H9 (cell line): ENCODE data around the gene TLN1. TPM values are rescaled to one million over a fixed set of nuclear protein-coding genes. Genes with fewer than 3 reads are reported as not detected.

Experiments
- DNase-seq: peaks from one replicate; pipeline ENCODE4 v3.0.0-alpha.2; 2017
- H2AFZ ChIP-seq: one replicate; pipeline ENCODE4 v1.6.1; 2013; ENCODE audit warnings: mild to moderate bottlenecking, low read length, control low read depth, moderate library complexity
- H2AK5ac ChIP-seq: 2 replicates; pipeline ENCODE4 v1.6.1; 2013; ENCODE audit warnings: low read length, control low read depth, mixed read lengths; ENCODE audit not compliant: insufficient read length
- H2BK120ac ChIP-seq: one replicate; pipeline ENCODE4 v1.6.1; 2013; ENCODE audit warnings: low read depth, mild to moderate bottlenecking, low read length, control low read depth, inconsistent platforms; ENCODE audit not compliant: poor library complexity, severe bottlenecking
- H2BK12ac ChIP-seq: 2 replicates; pipeline ENCODE4 v1.6.1; 2013; ENCODE audit warnings: low read length, control low read depth, mixed read lengths, low read depth; ENCODE audit not compliant: insufficient read length
- H2BK15ac ChIP-seq: 2 replicates; pipeline ENCODE4 v1.6.1; 2013; ENCODE audit warnings: low read depth, low read length, control low read depth
- H2BK20ac ChIP-seq: one replicate; pipeline ENCODE4 v1.6.1; 2013; ENCODE audit warnings: low read depth, mild to moderate bottlenecking, low read length, control low read depth, inconsistent platforms; ENCODE audit not compliant: poor library complexity, severe bottlenecking
- H2BK5ac ChIP-seq: 2 replicates; pipeline ENCODE4 v1.6.1; 2013; ENCODE audit warnings: low read length, control low read depth, mixed read lengths; ENCODE audit not compliant: insufficient read length
- H3K14ac ChIP-seq: 2 replicates; pipeline ENCODE4 v1.6.1; 2013; ENCODE audit warnings: low read length, control low read depth; ENCODE audit not compliant: insufficient read depth
- H3K18ac ChIP-seq: 2 replicates; pipeline ENCODE4 v1.6.1; 2013; ENCODE audit warnings: low read depth, mild to moderate bottlenecking, mixed read lengths, low read length, control low read depth; ENCODE audit not compliant: insufficient read length
- H3K23ac ChIP-seq: 2 replicates; pipeline ENCODE4 v1.6.1; 2013; ENCODE audit warnings: low read length, control low read depth, mixed read lengths, low read depth; ENCODE audit not compliant: insufficient read length
- H3K23me2 ChIP-seq: 2 replicates; pipeline ENCODE4 v1.6.1; 2013; ENCODE audit warnings: low read depth, mild to moderate bottlenecking, mixed read lengths, low read length, control low read depth; ENCODE audit not compliant: insufficient read length, poor library complexity, severe bottlenecking
- H3K27ac ChIP-seq: 2 replicates; pipeline ENCODE4 v1.5.1; 2013; ENCODE audit warnings: low read length, control low read depth, mixed read lengths, low read depth; ENCODE audit not compliant: insufficient read length
- H3K27me3 ChIP-seq: 2 replicates; pipeline ENCODE4 v1.6.1; 2013; ENCODE audit warnings: low read length, control low read depth, inconsistent platforms; ENCODE audit not compliant: insufficient read depth
- H3K4ac ChIP-seq: 2 replicates; pipeline ENCODE4 v1.6.1; 2013; ENCODE audit warnings: low read depth, mild to moderate bottlenecking, control low read depth, inconsistent platforms, low read length, moderate library complexity
- H3K4me1 ChIP-seq: 2 replicates; pipeline ENCODE4 v1.6.1; 2013; ENCODE audit warnings: low read length, control low read depth, inconsistent platforms; ENCODE audit not compliant: insufficient read depth
- H3K4me2 ChIP-seq: 2 replicates; pipeline ENCODE4 v1.6.1; 2013; ENCODE audit warnings: low read length, control low read depth, mixed read lengths; ENCODE audit not compliant: insufficient read length, insufficient read depth
- H3K56ac ChIP-seq: 2 replicates; pipeline ENCODE4 v1.6.1; 2013; ENCODE audit warnings: low read depth, mild to moderate bottlenecking, mixed read lengths, low read length, control low read depth; ENCODE audit not compliant: insufficient read length
- H3K79me1 ChIP-seq: 2 replicates; pipeline ENCODE4 v1.6.1; 2013; ENCODE audit warnings: low read depth, mild to moderate bottlenecking, moderate library complexity, low read length, control low read depth, inconsistent platforms; ENCODE audit not compliant: insufficient read depth, poor library complexity, severe bottlenecking
- H3K79me2 ChIP-seq: 2 replicates; pipeline ENCODE4 v1.6.1; 2013; ENCODE audit warnings: low read length, control low read depth, inconsistent platforms; ENCODE audit not compliant: insufficient read depth
- H3K9ac ChIP-seq: 2 replicates; pipeline ENCODE4 v1.6.1; 2013; ENCODE audit warnings: low read length, control low read depth, mixed read lengths; ENCODE audit not compliant: insufficient read length; ENCODE audit errors: extremely low read depth
- H3K9me3 ChIP-seq: one replicate; pipeline ENCODE4 v1.6.1; 2013; ENCODE audit warnings: low read depth, low read length, inconsistent platforms; ENCODE audit not compliant: control insufficient read depth
- H3T11ph ChIP-seq: one replicate; pipeline ENCODE4 v1.6.1; 2013; ENCODE audit warnings: mild to moderate bottlenecking, low read length, control low read depth, inconsistent platforms
- H4K20me1 ChIP-seq: one replicate; pipeline ENCODE4 v1.6.1; 2013; ENCODE audit not compliant: control insufficient read depth, insufficient read length, insufficient read depth
- H4K5ac ChIP-seq: 2 replicates; pipeline ENCODE4 v1.6.1; 2013; ENCODE audit warnings: low read depth, mild to moderate bottlenecking, mixed read lengths, low read length, control low read depth; ENCODE audit not compliant: insufficient read length
- H4K8ac ChIP-seq: replicated peaks from 2 replicates; pipeline ENCODE4 v1.6.1; 2013; ENCODE audit warnings: low read length, control low read depth, mixed read lengths, low read depth; ENCODE audit not compliant: insufficient read length
- H4K91ac ChIP-seq: 2 replicates; pipeline ENCODE4 v1.6.1; 2013; ENCODE audit warnings: low read depth, mild to moderate bottlenecking, moderate library complexity, mixed read lengths, low read length, control low read depth; ENCODE audit not compliant: insufficient read length
- H3K27ac Mint-ChIP-seq, 3 experiments: 2 replicates in 2 of 3; 3 replicates in 1 of 3; pipeline ENCODE4 v1.8.0; 2020 to 2021; ENCODE audit warnings: mixed read lengths in 3 of 3, mild to moderate bottlenecking in 1 of 3, moderate library complexity in 1 of 3
- H3K27me3 Mint-ChIP-seq: 2 replicates; pipeline ENCODE4 v1.8.0; 2021; ENCODE audit warnings: low read depth, mild to moderate bottlenecking, moderate library complexity, mixed read lengths
- H3K36me3 Mint-ChIP-seq, 3 experiments: 2 replicates in 2 of 3; 3 replicates in 1 of 3; pipeline ENCODE4 v1.8.0; 2020 to 2021; ENCODE audit warnings: low read depth in 3 of 3, mixed read lengths in 3 of 3; ENCODE audit not compliant: insufficient read depth in 1 of 3
- H3K4me1 Mint-ChIP-seq, 2 experiments: 2 replicates each; pipeline ENCODE4 v1.8.0; 2020; ENCODE audit warnings: mixed read lengths in 2 of 2
- H3K4me3 Mint-ChIP-seq, 2 experiments: 2 replicates in 1 of 2; 3 replicates in 1 of 2; pipeline ENCODE4 v1.8.0; 2020 to 2021; ENCODE audit warnings: mild to moderate bottlenecking in 2 of 2, mixed read lengths in 2 of 2, moderate library complexity in 1 of 2
- H3K9me3 Mint-ChIP-seq, 2 experiments: 2 replicates in 1 of 2; 3 replicates in 1 of 2; pipeline ENCODE4 v1.8.0; 2020; ENCODE audit warnings: mild to moderate bottlenecking in 2 of 2, mixed read lengths in 2 of 2, moderate library complexity in 1 of 2
- total RNA-seq: library from RNA; stranded (reverse); gene quantifications from 2 replicates; pipeline ENCODE4 v1.2.1, GENCODE V29; 2021
- TF ChIP-seq, protein P1 (sequence below): fragments of 200-600 bp; sonication (generic); conservative IDR thresholded peaks from 3 replicates; pipeline ENCODE4 v1.8.0; 2021; ENCODE audit warnings: antibody characterized with exemption, mild to moderate bottlenecking

Gene TLN1
- total RNA-seq, 1 experiment from 2014 or later, result 102 TPM

DNA sequence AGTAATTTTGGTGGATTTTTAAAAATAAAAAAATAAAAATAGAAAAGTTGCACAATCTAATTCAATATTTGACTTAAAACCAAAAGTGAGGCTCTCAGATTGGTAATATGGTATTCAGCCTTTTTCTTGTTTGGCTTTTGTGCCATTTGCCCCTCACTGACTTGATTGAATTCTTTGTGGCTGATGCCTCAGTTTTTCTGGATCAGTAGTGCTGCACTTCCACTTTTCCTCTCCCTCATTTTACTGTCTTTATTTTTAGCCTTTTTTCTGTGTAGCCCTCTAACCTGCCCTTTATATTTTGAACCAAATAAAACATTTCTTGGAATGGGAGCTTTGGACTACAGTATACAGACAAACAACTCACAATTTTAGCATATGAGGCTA, 25.9 kb upstream of the TLN1 start:
- H3K9me3 ChIP-seq, result no peaks in the 10 kb centered on the region
- no peak overlapping the region for H2BK12ac ChIP-seq
- Mint-ChIP-seq H3K36me3 (peaks cover 14 to 21% (median 19%) of the 10 kb centered on the region in 3 experiments; a peak in 6 of 7 replicates), H3K9me3 (no peaks in the 10 kb centered on the region), H3K27ac (peak overlapping the region in 1 of 3 experiments; percentile 80; a peak in 1 of 7 replicates), H3K4me3 (peak overlapping the region; percentile 93 to 97), H3K27me3 (no peaks in the 10 kb centered on the region), H3K4me1 (peaks cover 33 to 38% of the 10 kb centered on the region in 2 experiments)
- no peaks in the 10 kb centered on the region; the same call in 1 of the 2 replicates for H3K79me2 ChIP-seq
- no peak for DNase-seq
- no peak overlapping the region for H3K23ac ChIP-seq
- no peak overlapping the region for H2AFZ ChIP-seq
- no peaks in the 10 kb centered on the region for H3K4me1 ChIP-seq
- H3K9ac ChIP-seq, result no peak overlapping the region
- H3K56ac ChIP-seq, result no peak overlapping the region
- no peak overlapping the region for H2BK5ac ChIP-seq
- TF ChIP-seq, protein P1, sequence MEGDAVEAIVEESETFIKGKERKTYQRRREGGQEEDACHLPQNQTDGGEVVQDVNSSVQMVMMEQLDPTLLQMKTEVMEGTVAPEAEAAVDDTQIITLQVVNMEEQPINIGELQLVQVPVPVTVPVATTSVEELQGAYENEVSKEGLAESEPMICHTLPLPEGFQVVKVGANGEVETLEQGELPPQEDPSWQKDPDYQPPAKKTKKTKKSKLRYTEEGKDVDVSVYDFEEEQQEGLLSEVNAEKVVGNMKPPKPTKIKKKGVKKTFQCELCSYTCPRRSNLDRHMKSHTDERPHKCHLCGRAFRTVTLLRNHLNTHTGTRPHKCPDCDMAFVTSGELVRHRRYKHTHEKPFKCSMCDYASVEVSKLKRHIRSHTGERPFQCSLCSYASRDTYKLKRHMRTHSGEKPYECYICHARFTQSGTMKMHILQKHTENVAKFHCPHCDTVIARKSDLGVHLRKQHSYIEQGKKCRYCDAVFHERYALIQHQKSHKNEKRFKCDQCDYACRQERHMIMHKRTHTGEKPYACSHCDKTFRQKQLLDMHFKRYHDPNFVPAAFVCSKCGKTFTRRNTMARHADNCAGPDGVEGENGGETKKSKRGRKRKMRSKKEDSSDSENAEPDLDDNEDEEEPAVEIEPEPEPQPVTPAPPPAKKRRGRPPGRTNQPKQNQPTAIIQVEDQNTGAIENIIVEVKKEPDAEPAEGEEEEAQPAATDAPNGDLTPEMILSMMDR, result no peak
- H4K20me1 ChIP-seq, result no peaks in the 10 kb centered on the region
- no peak overlapping the region for H3K18ac ChIP-seq
- no peak overlapping the region for H3K4ac ChIP-seq
- H4K5ac ChIP-seq, result no peak overlapping the region
- H2BK15ac ChIP-seq, result no peak overlapping the region
- H3K27me3 ChIP-seq, result no peaks in the 10 kb centered on the region
- peak overlapping the region; percentile 46 for H3K4me2 ChIP-seq
- H3K79me1 ChIP-seq, result no peaks in the 10 kb centered on the region
- no peak overlapping the region for H4K91ac ChIP-seq
- no peak overlapping the region for H3T11ph ChIP-seq
- H2BK120ac ChIP-seq, result no peak overlapping the region
- no peak overlapping the region for H3K14ac ChIP-seq
- no peak overlapping the region for H3K27ac ChIP-seq
- H3K23me2 ChIP-seq, result peaks cover 3% of the 10 kb centered on the region
- no peak overlapping the region for H4K8ac ChIP-seq
- H2AK5ac ChIP-seq, result no peak overlapping the region
- no peak overlapping the region for H2BK20ac ChIP-seq
